AG09309 (cell line): ENCODE results near the gene PMEPA1.

Experiments
- DNase-seq: peaks from one replicate; pipeline ENCODE4 v3.0.0-alpha.2; 2010; ENCODE audit warnings: low read depth
- H3K4me3 ChIP-seq: 2 replicates; pipeline ENCODE4 v1.5.1; 2011; ENCODE audit warnings: mild to moderate bottlenecking, low read depth, low read length, moderate library complexity; ENCODE audit not compliant: control insufficient read depth
- CTCF ChIP-seq: IDR thresholded peaks from 2 replicates; pipeline ENCODE4 v1.5.1; 2011; ENCODE audit warnings: mild to moderate bottlenecking, low read depth, low read length, inconsistent platforms; ENCODE audit not compliant: insufficient read depth, control insufficient read depth; ENCODE audit errors: missing control alignments

The PMEPA1 gene

GRCh38 chr20:57683287-57683686 is 26.5 kb downstream of the PMEPA1 start:
- no peak for TF ChIP-seq CTCF
- DNase-seq, result no peak

GRCh38 chr20:57682184-57683101 is 27.4 kb downstream of the PMEPA1 start:
- H3K4me3 ChIP-seq, result no peak overlapping the region
- TF ChIP-seq CTCF, result no peak
- no peak for DNase-seq

More at GRCh38 chr20:57683287-57683686, 26.5 kb downstream of the PMEPA1 start:
- no peak overlapping the region for H3K4me3 ChIP-seq

DNA sequence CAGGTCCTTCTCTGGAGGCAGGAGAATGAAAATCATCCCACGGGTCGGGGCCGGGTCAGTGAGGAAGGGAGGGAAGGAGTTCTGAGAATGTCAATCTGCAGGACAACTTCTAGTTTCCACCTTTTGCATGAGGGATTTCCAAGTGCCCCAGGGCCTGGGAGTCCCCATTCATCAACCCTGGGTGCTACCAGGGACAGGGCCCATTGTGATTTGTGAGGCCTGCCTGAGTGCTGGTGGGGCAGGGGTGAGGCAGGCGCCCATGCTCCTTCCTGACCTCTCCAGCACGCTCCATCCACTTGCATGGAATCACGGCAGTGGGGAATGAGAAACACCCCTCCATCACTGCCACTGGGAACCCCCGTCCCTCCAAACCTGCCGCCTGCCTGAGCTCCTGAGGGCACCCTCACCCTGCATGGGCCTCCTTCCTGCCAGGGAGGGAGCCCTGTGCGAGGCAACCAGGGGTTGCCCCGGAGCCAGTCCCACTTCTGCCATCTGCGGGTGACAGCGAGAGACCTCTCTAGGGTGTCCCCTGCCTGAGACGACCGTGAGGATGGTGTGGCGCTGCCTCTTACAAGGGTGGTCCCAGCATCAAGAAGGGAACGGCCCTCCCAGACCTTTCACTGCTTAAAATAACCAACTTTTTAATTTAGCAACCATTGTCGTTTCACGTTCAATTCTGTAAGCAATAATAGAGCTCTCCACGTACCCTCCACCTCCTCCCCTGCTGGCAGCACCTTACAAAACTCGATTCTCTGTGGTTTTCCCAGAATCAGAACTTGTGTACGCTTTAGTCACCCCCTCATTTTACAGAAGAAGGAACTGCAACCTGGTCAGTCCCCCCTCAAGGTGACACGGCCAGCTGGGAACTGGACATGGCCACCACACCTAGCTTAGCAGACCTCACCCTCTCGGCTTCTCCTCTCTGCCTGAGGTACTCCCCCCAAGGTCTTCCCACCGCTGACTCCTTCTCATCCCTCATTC is 28.6 kb downstream of the PMEPA1 start:
- H3K4me3 ChIP-seq, result no peak overlapping the region
- no peak for TF ChIP-seq CTCF
- no peak for DNase-seq

GRCh38 chr20:57680131-57680716 is 29.6 kb downstream of the PMEPA1 start:
- no peak for TF ChIP-seq CTCF
- DNase-seq, result no peak
- H3K4me3 ChIP-seq, result no peak overlapping the region

DNA sequence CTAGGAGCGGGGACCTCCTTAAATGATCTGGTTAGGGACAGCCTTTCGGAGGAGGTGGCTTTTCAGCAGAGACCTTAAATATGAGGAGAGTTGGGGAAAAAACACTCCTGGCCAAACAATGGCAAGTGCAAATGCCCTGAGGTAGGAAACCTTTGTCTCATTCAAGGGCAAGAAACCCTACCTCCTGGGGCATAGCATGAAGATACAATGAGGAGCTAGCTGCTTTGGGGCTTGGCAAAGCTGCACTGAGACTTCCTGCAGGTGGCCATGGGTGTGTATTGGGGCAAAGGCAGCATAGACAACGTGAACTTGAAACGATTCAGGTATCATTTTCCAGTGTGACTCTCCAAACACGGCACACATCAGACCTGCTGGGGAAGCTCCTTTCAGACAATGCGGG is 30.7 kb downstream of the PMEPA1 start:
- no peak for TF ChIP-seq CTCF
- no peak overlapping the region for H3K4me3 ChIP-seq
- DNase-seq, result no peak

- DNase-seq, result no peak
- no peak overlapping the region for H3K4me3 ChIP-seq
- no peak for TF ChIP-seq CTCF
These were observed 31.5 kb downstream of the PMEPA1 start for GRCh38 chr20:57678340-57678739.
